ENCODE measurements around the gene XKR3. TPM values are rescaled to one million over a fixed set of nuclear protein-coding genes. Genes with fewer than 3 reads are reported as not detected.

The XKR3 gene
- total RNA-seq, 1 donor from 2014 or later = not detected

GRCh38 chr22:16819249-16819648 is 6.0 kb downstream of the XKR3 start:
- no peak overlapping the region for H3K27ac Mint-ChIP-seq
- H3K9me3 Mint-ChIP-seq (ENCODE audit: low read depth) = peaks cover 4% of the 10 kb centered on the region
- TF ChIP-seq, protein P1, sequence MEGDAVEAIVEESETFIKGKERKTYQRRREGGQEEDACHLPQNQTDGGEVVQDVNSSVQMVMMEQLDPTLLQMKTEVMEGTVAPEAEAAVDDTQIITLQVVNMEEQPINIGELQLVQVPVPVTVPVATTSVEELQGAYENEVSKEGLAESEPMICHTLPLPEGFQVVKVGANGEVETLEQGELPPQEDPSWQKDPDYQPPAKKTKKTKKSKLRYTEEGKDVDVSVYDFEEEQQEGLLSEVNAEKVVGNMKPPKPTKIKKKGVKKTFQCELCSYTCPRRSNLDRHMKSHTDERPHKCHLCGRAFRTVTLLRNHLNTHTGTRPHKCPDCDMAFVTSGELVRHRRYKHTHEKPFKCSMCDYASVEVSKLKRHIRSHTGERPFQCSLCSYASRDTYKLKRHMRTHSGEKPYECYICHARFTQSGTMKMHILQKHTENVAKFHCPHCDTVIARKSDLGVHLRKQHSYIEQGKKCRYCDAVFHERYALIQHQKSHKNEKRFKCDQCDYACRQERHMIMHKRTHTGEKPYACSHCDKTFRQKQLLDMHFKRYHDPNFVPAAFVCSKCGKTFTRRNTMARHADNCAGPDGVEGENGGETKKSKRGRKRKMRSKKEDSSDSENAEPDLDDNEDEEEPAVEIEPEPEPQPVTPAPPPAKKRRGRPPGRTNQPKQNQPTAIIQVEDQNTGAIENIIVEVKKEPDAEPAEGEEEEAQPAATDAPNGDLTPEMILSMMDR (IDR thresholded peaks at IDR 0.05; ENCODE audit: unreplicated experiment) = no peak
- no peaks in the 10 kb centered on the region for H3K4me1 Mint-ChIP-seq (ENCODE audit: low read depth)
- H3K36me3 Mint-ChIP-seq (ENCODE audit: insufficient read depth) = no peaks in the 10 kb centered on the region
- DNase-seq (ENCODE audit: low spot score, unreplicated experiment) = no peak
- H3K4me3 Mint-ChIP-seq (ENCODE audit: low read depth) = no peak overlapping the region
- H3K27me3 Mint-ChIP-seq = no peaks in the 10 kb centered on the region

DNA sequence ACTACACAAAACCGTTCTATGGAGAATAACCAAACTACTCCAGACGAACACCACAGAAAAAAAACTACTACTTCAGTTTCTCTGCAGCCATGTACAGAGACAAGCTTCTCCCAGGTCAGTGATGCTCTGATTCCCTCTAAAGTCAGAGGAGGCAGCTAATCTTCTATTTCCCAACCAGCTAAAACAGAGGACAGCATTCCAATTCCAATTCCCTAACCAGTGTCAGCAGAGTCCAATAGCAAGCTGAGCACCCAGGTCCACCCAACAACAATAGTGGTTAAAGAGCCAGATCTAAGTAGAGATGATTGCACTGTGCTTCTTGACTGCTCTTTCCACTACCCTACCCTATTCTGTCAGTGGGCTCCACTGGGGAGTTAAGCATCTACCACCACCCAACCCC is 6.7 kb downstream of the XKR3 start:
- Mint-ChIP-seq H3K4me3 (ENCODE audit: low read depth) (no peak overlapping the region), H3K4me1 (ENCODE audit: low read depth) (no peaks in the 10 kb centered on the region), H3K36me3 (ENCODE audit: insufficient read depth) (no peaks in the 10 kb centered on the region), H3K27ac (no peak overlapping the region), H3K9me3 (ENCODE audit: low read depth) (peaks cover 4% of the 10 kb centered on the region), H3K27me3 (no peaks in the 10 kb centered on the region)
- TF ChIP-seq, protein P1 (IDR thresholded peaks at IDR 0.05; ENCODE audit: unreplicated experiment) = no peak
- no peak for DNase-seq (ENCODE audit: low spot score, unreplicated experiment)

DNA sequence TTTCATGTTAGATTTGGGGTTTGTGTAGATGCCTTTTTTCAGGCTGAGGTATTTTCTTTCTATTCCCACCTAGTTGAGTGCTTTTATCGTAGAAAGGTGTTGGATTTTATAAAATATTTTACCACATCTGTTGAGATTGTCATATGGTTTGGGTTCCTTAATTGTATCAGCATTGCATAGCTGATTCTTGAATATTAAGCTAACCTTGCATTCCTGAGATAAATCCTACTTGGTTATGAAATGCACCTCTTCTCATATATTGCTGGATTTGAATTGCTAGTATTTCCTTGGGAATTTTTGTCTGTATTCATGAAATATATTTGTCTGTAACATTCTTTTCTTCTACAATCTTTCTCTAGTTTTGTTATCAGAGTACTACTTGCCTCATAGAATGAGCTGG is 10.1 kb downstream of the XKR3 start:
- Mint-ChIP-seq H3K27me3 (no peaks in the 10 kb centered on the region), H3K4me1 (ENCODE audit: low read depth) (no peaks in the 10 kb centered on the region), H3K36me3 (ENCODE audit: insufficient read depth) (no peaks in the 10 kb centered on the region), H3K9me3 (ENCODE audit: low read depth) (peaks cover 4% of the 10 kb centered on the region), H3K27ac (no peak overlapping the region), H3K4me3 (ENCODE audit: low read depth) (no peak overlapping the region)
- TF ChIP-seq, protein P1 (IDR thresholded peaks at IDR 0.05; ENCODE audit: unreplicated experiment) = no peak
- no peak for DNase-seq (ENCODE audit: low spot score, unreplicated experiment)

DNA sequence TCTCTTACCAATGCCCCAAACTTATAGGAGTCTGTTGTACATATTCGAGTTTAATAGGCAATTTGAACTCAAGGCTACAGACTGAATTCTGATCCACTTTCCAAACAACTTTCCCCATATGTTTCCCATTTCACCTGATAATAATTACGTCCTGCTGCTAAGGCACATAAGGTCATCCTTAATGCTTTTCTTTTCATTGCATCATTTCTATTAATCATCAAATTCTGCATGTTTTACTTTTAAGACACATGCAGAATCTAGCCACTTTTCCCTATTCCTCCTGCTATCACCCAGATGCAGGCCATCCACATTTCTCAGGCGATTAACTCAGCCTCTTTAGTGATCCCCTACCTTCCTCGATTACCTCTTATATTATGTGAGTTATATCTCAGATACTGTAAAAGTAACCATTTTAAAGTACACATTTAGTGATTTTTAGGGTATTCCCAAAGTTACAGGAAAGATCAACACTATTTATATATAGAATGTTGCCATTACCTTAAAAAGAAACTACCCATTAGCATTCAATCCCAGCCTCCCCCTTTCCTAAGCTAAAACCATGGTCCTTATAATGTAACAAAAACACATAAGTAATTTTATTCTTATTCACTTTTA is 14.9 kb downstream of the XKR3 start:
- no peaks in the 10 kb centered on the region for H3K27me3 Mint-ChIP-seq

DNA sequence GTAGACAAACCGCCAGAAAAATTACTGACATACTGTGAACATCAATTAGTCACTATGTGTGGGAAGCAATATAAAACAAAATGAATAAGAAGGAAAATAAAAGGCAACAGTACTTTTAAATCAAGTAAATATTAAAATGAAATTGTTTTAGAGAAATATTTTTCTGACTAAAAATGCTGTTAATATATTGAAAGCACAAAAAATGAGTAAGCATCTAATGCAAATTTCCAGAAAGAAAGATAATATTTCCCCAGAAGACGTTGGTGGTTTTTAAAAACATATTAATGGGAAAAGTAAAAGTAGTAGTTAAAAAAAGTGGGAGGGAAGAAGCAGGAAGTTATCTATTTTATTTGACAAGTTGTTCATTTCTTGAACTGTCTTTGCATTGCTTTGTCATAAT is 16.5 kb downstream of the XKR3 start:
- H3K4me1 Mint-ChIP-seq (ENCODE audit: low read depth) = no peaks in the 10 kb centered on the region
- no peak overlapping the region for H3K27ac Mint-ChIP-seq
- no peak overlapping the region for H3K4me3 Mint-ChIP-seq (ENCODE audit: low read depth)

More for the DNA sequence above, 14.9 kb downstream of the XKR3 start:
- TF ChIP-seq, protein P1 (IDR thresholded peaks at IDR 0.05; ENCODE audit: unreplicated experiment) = no peak
- Mint-ChIP-seq H3K9me3 (ENCODE audit: low read depth) (peaks cover 4% of the 10 kb centered on the region), H3K27ac (no peak overlapping the region), H3K4me3 (ENCODE audit: low read depth) (no peak overlapping the region), H3K36me3 (ENCODE audit: insufficient read depth) (no peaks in the 10 kb centered on the region), H3K4me1 (ENCODE audit: low read depth) (no peaks in the 10 kb centered on the region)
- DNase-seq (ENCODE audit: low spot score, unreplicated experiment) = no peak

More for the DNA sequence above, 16.5 kb downstream of the XKR3 start:
- H3K36me3 Mint-ChIP-seq (ENCODE audit: insufficient read depth) = no peaks in the 10 kb centered on the region
- no peak for DNase-seq (ENCODE audit: low spot score, unreplicated experiment)
- no peaks in the 10 kb centered on the region for H3K27me3 Mint-ChIP-seq
- H3K9me3 Mint-ChIP-seq (ENCODE audit: low read depth) = no peaks in the 10 kb centered on the region
- TF ChIP-seq, protein P1 (IDR thresholded peaks at IDR 0.05; ENCODE audit: unreplicated experiment) = no peak
